ENCODE measurements around the gene FAM227A.

Gene FAM227A

GRCh38 chr22:38540701-38541100, 115.5 kb downstream of the FAM227A start:
- no peak for DNase-seq (ENCODE audit: low read depth, low spot score)

GRCh38 chr22:38531251-38531938, 124.8 kb downstream of the FAM227A start:
- DNase-seq (ENCODE audit: low read depth, low spot score) = no peak

All from smooth muscle cell of the brain vasculature (primary cell).